Mucosa of descending colon (tissue), 3 donors: ENCODE measurements around the gene PSMB4. TPM values are rescaled to one million over a fixed set of nuclear protein-coding genes. Genes with fewer than 3 reads are reported as not detected.
A peak's percentile ranks its signal among the peaks of the same experiment; 100 is the strongest.

Experiments used
- ATAC-seq: fragments of 200-7000 bp; cut with Tn5 transposase; one replicate; pipeline ENCODE4 v1.9.1; 2020; ENCODE audit warnings: mild to moderate bottlenecking, moderate library complexity
- DNase-seq, 3 donors: peaks; one replicate each; pipeline ENCODE4 v3.0.0-alpha.2; 2020
- H3K36me3 ChIP-seq: fragments of 200-600 bp; one replicate; pipeline ENCODE4 v1.8.0; 2021; ENCODE audit warnings: low read depth, mild to moderate bottlenecking
- H3K4me1 ChIP-seq: fragments of 200-600 bp; one replicate; pipeline ENCODE4 v1.8.0; 2021; ENCODE audit warnings: low read depth, mild to moderate bottlenecking
- H3K4me3 ChIP-seq: fragments of 200-600 bp; one replicate; pipeline ENCODE4 v1.8.0; 2021; ENCODE audit warnings: mild to moderate bottlenecking
- H3K9me3 ChIP-seq: fragments of 200-600 bp; one replicate; pipeline ENCODE4 v1.8.0; 2021; ENCODE audit warnings: mild to moderate bottlenecking
- CTCF ChIP-seq: fragments of 200-600 bp; IDR thresholded peaks from one replicate; pipeline ENCODE4 v1.8.0; 2022; ENCODE audit warnings: antibody characterized with exemption, mild to moderate bottlenecking
- intact Hi-C, 2 donors: fragments of 100-400 bp; cut with DNase I in 1 of 2; cut with micrococcal nuclease in 1 of 2; formaldehyde crosslinking; loops; one replicate each; pipeline versions ENCODE4 v1.11.0 to v1.11.1; 2022; cut with DNase I, micrococcal nuclease
- total RNA-seq, 3 donors: library from RNA; stranded (reverse); fragmentation: NEBNext Ultra II Directional in 2 of 3; extraction: Animal tissue kit (Norgen Biotek cat#: 25700) in 2 of 3; gene quantifications; one replicate each; pipeline versions ENCODE4 v1.2.1 to v1.2.4, GENCODE V29; 2021 to 2023
- donor health status: DM: no; HTN: no; CAD: no; lungs with moderate emphysema.
- donor health status: DM: no; HTN: no; CAD: no.
- donor health status: DM: no; HTN: yes; CAD: no.

PSMB4 gene
- total RNA-seq, 3 donors from 2014 or later: 154 to 213 (median 193) TPM

GRCh38 chr1:151362308-151363155 lies 36.8 kb upstream of the PSMB4 start:
- Histone ChIP-seq H3K4me3 (no peak overlapping the region), H3K9me3 (no peaks in the 10 kb centered on the region), H3K36me3 (peaks cover 8% of the 10 kb centered on the region), H3K4me1 (no peaks in the 10 kb centered on the region)
- intact Hi-C loops: no loop called here
- no peak for DNase-seq
- TF ChIP-seq CTCF: no peak
- peak; percentile 36 for ATAC-seq

- H3K36me3 ChIP-seq: peaks cover 8% of the 10 kb centered on the region
- intact Hi-C loops: no loop called here
- no peak for DNase-seq
- no peak overlapping the region for H3K4me3 ChIP-seq
- no peak for ATAC-seq
- H3K4me1 ChIP-seq: peaks cover 13% of the 10 kb centered on the region
- no peaks in the 10 kb centered on the region for H3K9me3 ChIP-seq
- TF ChIP-seq CTCF: no peak
Observed at GRCh38 chr1:151364996-151365395, 34.4 kb upstream of the PSMB4 start.

- no peak for ATAC-seq
- no peaks in the 10 kb centered on the region for H3K9me3 ChIP-seq
- DNase-seq: peak in 1 of 3 donors; percentile 25
Observed at GRCh38 chr1:151367658-151368392, 31.5 kb upstream of the PSMB4 start.

GRCh38 chr1:151368393-151369301 lies 30.7 kb upstream of the PSMB4 start:
- DNase-seq: peak in 1 of 3 donors; percentile 49
- TF ChIP-seq CTCF: no peak
- no peaks in the 10 kb centered on the region for H3K9me3 ChIP-seq
- intact Hi-C loops: no loop called here
- no peak overlapping the region for H3K4me3 ChIP-seq
- ATAC-seq: no peak
- peaks cover 8% of the 10 kb centered on the region for H3K36me3 ChIP-seq
- peaks cover 31% of the 10 kb centered on the region for H3K4me1 ChIP-seq

More at GRCh38 chr1:151367658-151368392, 31.5 kb upstream of the PSMB4 start:
- no peak overlapping the region for H3K4me3 ChIP-seq
- peaks cover 22% of the 10 kb centered on the region for H3K4me1 ChIP-seq
- TF ChIP-seq CTCF: no peak
- H3K36me3 ChIP-seq: peaks cover 8% of the 10 kb centered on the region
- intact Hi-C loops: no loop called here

- H3K4me1 ChIP-seq: peaks cover 33% of the 10 kb centered on the region
- intact Hi-C loops: no loop called here
- no peak for ATAC-seq
- peaks cover 8% of the 10 kb centered on the region for H3K36me3 ChIP-seq
- DNase-seq: no peak
- H3K4me3 ChIP-seq: no peak overlapping the region
- no peak for TF ChIP-seq CTCF
- H3K9me3 ChIP-seq: no peaks in the 10 kb centered on the region
Observed at GRCh38 chr1:151369302-151369610, 30.1 kb upstream of the PSMB4 start.
